MCF 10A (cell line): ENCODE data around the gene CLDN9. TPM values are rescaled to one million over a fixed set of nuclear protein-coding genes. Genes with fewer than 3 reads are reported as not detected.

Experiments
- BruUV-seq: library from RNA; stranded (reverse); fragments of 400-500 nt; replicated peaks from 2 replicates; lab custom pipeline; 2021; lab: Mats Ljungman, UMichigan
- CTCF ChIA-PET: fragments of 300-600 bp; sonication (Branson Sonifier 250); formaldehyde crosslinking; extraction: SDS; loops from one replicate; lab custom pipeline; 2021; ENCODE audit warnings: antibody characterized with exemption, inconsistent platforms; lab: Yijun Ruan, JAX
- POLR2A ChIA-PET: fragments of 300-600, 350-650 bp; sonication (Branson Sonifier 250); formaldehyde crosslinking; extraction: SDS; loops from one replicate; lab custom pipeline; 2020; ENCODE audit warnings: antibody characterized with exemption, inconsistent platforms; lab: Yijun Ruan, JAX
- DNase-seq: peaks from one replicate; pipeline ENCODE4 v3.0.0-alpha.2; 2018; ENCODE audit not compliant: unreplicated experiment
- H3K27ac Mint-ChIP-seq: one replicate; pipeline ENCODE4 v1.8.0; 2022; ENCODE audit warnings: mild to moderate bottlenecking, low read depth, mixed read lengths; ENCODE audit not compliant: unreplicated experiment
- H3K27me3 Mint-ChIP-seq: one replicate; pipeline ENCODE4 v1.8.0; 2022; ENCODE audit warnings: mixed read lengths; ENCODE audit not compliant: insufficient read depth, unreplicated experiment
- H3K36me3 Mint-ChIP-seq: one replicate; pipeline ENCODE4 v1.8.0; 2022; ENCODE audit warnings: mild to moderate bottlenecking, moderate library complexity, mixed read lengths; ENCODE audit not compliant: insufficient read depth, unreplicated experiment
- H3K4me1 Mint-ChIP-seq: one replicate; pipeline ENCODE4 v1.8.0; 2022; ENCODE audit warnings: mixed read lengths; ENCODE audit not compliant: insufficient read depth, unreplicated experiment
- H3K4me3 Mint-ChIP-seq: one replicate; pipeline ENCODE4 v1.8.0; 2022; ENCODE audit warnings: mild to moderate bottlenecking, moderate library complexity, mixed read lengths; ENCODE audit not compliant: unreplicated experiment
- H3K9me3 Mint-ChIP-seq: one replicate; pipeline ENCODE4 v1.8.0; 2022; ENCODE audit warnings: mixed read lengths; ENCODE audit not compliant: unreplicated experiment
- CTCF ChIP-seq: fragments of 200-600 bp; IDR thresholded peaks from one replicate; pipeline ENCODE4 v1.8.0; 2022; ENCODE audit warnings: antibody characterized with exemption, mild to moderate bottlenecking; ENCODE audit not compliant: unreplicated experiment
- intact Hi-C: fragments of 100-400 bp; cut with micrococcal nuclease; formaldehyde crosslinking; loops from 2 replicates; pipeline ENCODE4 v1.14.1; 2022
- total RNA-seq: library from RNA; stranded (reverse); gene quantifications from 2 replicates; pipeline ENCODE4 v1.2.3, GENCODE V29; 2022

The CLDN9 gene
- total RNA-seq, 1 experiment from 2014 or later: 0.44 TPM

- H3K4me3 Mint-ChIP-seq: peak within 1 kb of the TSS; percentile 43
- TF ChIP-seq CTCF: no peak
- CTCF ChIA-PET: interaction anchor here (1.8 kb wide), 1 partner anchor 12 kb away, joined by 4 read pairs; no protein-coding TSS in a partner anchor
Measured at GRCh38 chr16:3045758-3046640, 33.3 kb downstream of the CLDN9 start, which contains the start of gene MMP25. MMP25 (plus strand) TSS chr16:3046561; CDS start chr16:3046918, 357 bp downstream.

GRCh38 chr16:3046641-3047386 lies 34.1 kb downstream of the CLDN9 start:
- no TSS peak for BruUV-seq
- intact Hi-C loops: no loop called here
- Mint-ChIP-seq H3K36me3 (no peaks in the 10 kb centered on the region), H3K27ac (no peak overlapping the region), H3K4me3 (peak overlapping the region; percentile 43), H3K4me1 (no peaks in the 10 kb centered on the region), H3K27me3 (peaks cover 53% of the 10 kb centered on the region), H3K9me3 (no peaks in the 10 kb centered on the region)
- TF ChIP-seq CTCF: no peak
- DNase-seq: no peak
- CTCF ChIA-PET: interaction anchor here (0.6 to 5.8 kb wide), 5 partner anchors 10 to 81 kb away, joined by 3 to 51 read pairs (median 4); no protein-coding TSS in a partner anchor
- POLR2A ChIA-PET: interaction anchor here (1.8 to 3.0 kb wide), 2 partner anchors 16 to 26 kb away, joined by 7 read pairs; no protein-coding TSS in a partner anchor

More at GRCh38 chr16:3045758-3046640, 33.3 kb downstream of the CLDN9 start, which contains the start of gene MMP25:
- Mint-ChIP-seq H3K36me3 (no peaks in the 10 kb centered on the region), H3K4me1 (no peaks in the 10 kb centered on the region), H3K27ac (no peak within 1 kb of the TSS), H3K27me3 (peaks cover 48% of the 10 kb centered on the region), H3K9me3 (no peaks in the 10 kb centered on the region)
- DNase-seq: no peak
- BruUV-seq: no TSS peak
- intact Hi-C loops: no loop called here
- POLR2A ChIA-PET: interaction anchor here (0.7 to 0.9 kb wide), 3 partner anchors 12 to 89 kb away, joined by 3 to 4 read pairs (median 3); partner anchors contain the start of gene ZNF213

GRCh38 chr16:3047387-3047720 lies 34.6 kb downstream of the CLDN9 start:
- no TSS peak for BruUV-seq
- TF ChIP-seq CTCF: no peak
- H3K9me3 Mint-ChIP-seq: no peaks in the 10 kb centered on the region
- intact Hi-C loops: no loop called here
- H3K4me1 Mint-ChIP-seq: no peaks in the 10 kb centered on the region
- no peak overlapping the region for H3K4me3 Mint-ChIP-seq
- peaks cover 58% of the 10 kb centered on the region for H3K27me3 Mint-ChIP-seq
- ChIA-PET POLR2A (interaction anchor here (0.9 to 3.0 kb wide), 4 partner anchors 9 to 26 kb away, joined by 3 to 7 read pairs (median 5); no protein-coding TSS in a partner anchor), CTCF (interaction anchor here (0.6 to 5.8 kb wide), 6 partner anchors 9 to 82 kb away, joined by 3 to 51 read pairs (median 5); no protein-coding TSS in a partner anchor)
- no peak for DNase-seq
- no peaks in the 10 kb centered on the region for H3K36me3 Mint-ChIP-seq
- no peak overlapping the region for H3K27ac Mint-ChIP-seq
